Measurements from ENCODE around the gene SLC7A4. TPM values are rescaled to one million over a fixed set of nuclear protein-coding genes. Genes with fewer than 3 reads are reported as not detected.
"Not testable (repeated sequence)": the region's sequence is repeated elsewhere in the genome, so short reads cannot be mapped to it uniquely, and the experiment has no call there.

SLC7A4 gene
- total RNA-seq, 1 donor from 2014 or later, result not detected

DNA sequence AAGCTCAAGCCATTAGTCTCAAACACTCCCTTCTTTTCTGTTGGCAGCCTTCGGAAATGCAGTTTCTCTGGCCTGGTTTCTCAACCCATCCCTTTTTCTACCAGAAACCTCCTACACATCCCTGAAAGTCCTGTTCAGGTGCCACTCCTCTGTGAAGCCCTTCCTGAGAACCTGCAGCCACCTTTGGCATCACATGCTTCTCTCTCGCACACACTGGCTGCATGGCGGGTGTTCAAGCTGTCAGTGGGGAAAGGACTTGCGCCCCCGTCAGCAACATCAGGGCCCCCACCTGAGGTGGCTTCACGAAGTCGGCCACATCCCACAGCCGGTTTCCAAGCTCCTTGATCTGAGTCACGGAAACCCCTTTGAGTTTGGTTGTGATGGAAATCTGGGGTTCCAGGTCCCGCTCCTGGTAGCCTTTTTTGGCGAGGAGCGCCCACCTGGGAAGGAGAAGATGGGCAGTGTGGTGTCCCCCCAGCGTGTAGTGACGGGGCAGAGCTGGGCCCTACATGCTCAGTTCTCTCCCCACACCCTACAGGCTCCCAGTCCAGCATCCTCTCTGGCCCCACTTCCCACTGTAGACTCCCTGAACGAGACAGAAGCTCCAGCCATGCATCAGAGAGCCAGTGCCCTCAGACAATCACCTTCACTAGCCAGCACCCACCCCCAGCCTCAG is 11.6 kb upstream of the SLC7A4 start:
- intact Hi-C loops (cut with micrococcal nuclease), result no loop called here

DNA sequence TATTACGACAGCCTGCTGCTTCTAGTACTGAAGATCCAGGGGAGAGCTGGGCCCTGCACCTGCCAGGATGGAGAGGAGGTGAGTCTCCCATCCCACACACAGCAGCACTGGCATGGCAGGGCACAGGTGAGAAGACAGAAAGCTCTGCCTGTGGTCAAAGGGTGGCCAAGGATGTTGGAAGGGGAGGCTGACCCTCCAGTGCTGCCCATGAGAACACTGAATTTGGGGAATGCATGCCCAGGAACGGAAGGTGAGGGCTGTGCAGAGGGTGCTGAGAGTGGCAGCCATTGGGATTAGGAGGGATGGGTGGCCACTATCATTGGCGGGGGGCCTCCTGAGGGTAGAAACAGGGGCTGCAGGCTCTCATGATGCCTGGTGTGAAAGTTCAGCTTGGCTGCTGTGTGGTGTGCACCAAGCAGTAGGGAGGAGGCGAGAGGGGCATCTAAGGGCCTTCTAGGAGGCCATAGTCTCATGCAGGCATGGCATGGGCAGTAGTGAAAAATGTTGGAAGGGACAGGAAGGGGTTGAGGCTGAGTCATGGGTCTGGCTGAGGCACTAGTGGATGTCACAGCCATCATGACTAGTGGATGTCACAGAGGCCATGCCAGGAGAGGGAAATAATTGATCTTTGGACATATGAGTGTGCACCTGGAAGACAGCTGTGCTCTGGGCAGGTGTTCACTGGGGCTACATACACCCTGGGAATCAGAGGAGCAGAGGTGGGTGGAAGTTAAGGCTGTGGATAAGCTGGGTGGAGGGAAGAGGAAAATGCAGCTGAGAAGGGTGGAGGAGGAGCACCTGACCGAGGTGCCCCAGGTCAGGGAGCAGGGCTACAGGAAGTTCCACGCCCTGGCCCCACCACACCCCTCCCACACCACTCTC is 10.9 kb upstream of the SLC7A4 start:
- intact Hi-C loops (cut with micrococcal nuclease), result no loop called here

DNA sequence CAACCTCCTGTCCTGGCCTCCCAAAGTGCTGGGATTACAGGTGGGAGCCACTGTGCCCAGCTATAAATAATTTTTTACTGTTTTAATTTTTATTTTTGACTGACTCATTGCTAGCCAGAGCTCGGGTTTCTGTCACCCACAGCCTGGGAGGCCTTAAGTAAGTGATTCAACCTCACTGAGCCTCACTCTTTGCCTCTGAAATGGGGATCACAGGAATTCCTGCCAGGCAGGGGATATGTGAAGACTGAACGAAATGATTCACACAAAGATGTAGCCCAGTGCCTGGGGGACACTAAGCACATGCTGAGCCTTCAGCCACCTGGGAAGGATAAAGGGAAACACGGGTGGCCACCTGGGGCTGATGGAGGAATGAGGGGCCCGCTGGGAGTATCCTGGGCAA is 9.6 kb upstream of the SLC7A4 start:
- intact Hi-C loops (cut with micrococcal nuclease), result no loop called here

DNA sequence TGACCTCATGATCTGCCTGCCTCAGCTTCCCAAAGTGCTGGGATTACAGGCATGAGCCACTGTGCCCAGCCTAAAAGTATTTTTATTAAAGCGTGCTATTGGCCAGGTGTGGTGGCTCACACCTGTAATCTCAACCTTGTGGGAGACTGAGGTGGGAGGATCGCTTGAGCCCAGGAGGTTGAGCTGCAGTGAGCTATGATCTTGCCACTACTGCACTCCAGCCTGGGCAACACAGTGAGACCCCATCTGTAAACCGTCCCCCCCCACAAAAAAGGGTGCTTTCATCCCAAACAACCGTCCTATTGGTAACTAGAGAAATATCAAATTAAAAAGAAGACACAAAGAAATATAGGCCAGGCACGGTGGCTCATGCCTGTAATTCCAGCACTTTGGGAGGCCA is 6.8 kb upstream of the SLC7A4 start:
- intact Hi-C loops (cut with micrococcal nuclease), result not testable (repeated sequence)

DNA sequence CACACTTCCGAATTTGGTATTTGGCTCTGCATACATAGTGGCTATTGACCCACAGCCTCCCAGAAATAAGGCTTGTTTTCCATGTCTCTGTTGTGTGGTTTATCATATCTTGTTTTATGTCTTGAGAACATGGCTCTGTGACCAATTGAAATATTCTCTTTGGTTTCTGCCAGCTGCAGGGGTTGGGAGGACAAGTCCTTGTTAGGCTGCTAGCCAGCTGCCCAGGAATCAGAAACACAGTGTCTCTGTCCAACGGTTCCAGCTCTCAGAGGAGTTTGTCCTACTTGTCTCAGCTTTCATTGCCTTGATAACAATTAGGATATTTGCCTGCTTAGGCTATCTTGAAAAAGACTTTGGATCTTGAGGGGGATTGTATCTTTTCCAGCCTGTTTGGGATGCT is 6.0 kb upstream of the SLC7A4 start:
- intact Hi-C loops (cut with micrococcal nuclease), result no loop called here

DNA sequence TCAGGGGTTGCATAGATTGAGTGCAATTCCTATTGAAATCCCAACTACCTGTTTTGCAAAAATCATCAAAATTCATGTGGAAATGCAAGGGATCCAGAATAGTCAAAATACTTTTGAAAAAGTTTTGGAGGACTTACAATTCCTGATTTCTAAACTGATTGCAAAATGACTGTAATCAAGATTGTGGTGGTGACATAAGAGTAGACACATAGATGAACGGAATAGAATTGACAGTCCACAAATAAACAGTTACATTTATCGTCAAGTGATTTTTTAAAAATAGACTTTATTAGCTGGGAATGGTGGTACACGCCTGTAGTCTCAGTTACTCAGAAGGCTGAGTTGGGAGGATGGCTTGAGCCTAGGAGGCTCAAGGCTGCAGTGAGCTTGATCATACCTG is 2.6 kb upstream of the SLC7A4 start:
- intact Hi-C loops (cut with micrococcal nuclease), result no loop called here

DNA sequence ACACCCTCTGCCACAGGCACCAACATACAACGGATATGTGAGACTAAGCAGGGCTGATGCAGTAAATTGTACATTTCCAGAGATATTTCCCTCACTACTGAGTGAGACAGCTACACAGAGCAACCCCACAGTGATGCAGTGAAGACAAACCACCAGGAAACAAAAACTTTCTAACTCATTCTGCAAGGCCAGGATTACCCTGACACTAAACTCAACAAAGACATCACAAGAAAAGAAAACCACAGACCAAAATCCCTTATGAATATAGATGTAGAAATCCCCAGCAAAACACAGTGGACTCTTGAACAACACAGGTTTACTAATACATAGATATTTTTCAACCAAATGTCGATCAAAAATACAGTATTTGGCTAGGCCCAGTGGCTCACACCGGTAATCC is 1.5 kb upstream of the SLC7A4 start:
- intact Hi-C loops (cut with micrococcal nuclease), result no loop called here

DNA sequence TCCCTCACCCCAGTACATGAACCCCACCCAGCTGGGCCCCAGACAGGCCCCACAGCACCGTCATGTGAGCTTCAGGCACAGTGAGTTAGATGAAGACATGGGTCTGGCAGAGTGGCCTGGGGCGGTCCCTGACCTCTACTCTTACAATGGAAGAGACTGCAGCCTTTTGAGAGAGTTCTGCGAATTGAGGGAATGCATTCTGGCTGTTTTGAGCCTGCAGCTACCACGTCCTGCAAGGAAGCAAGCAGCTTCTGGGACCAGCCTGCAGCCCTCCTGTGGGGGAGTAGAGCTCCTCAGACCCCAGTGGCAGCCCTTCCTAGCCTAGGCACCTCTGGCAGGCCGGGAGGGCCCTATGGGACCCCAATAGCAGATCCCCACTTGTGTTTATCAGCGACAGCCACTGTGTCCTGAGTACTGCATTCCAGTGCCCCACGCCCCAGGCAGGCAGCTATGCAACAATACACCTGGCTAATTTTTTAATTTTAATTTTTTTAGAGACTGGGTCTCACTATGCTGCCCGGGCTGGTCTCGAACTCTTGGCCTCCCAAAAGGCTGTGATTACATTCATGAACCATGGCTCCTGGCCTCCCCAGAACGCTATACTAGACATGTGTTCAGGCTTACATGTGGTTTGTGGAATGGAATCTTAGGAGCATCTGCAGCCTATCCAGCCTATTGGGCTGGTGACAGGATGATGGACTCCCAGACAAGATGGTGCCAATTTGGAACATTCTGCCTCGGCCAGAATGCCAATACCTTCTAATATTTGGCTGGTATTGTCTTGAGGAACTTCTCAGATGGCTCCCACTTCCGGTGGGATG is 717 bp upstream of the SLC7A4 start:
- intact Hi-C loops (cut with micrococcal nuclease), result no loop called here

DNA sequence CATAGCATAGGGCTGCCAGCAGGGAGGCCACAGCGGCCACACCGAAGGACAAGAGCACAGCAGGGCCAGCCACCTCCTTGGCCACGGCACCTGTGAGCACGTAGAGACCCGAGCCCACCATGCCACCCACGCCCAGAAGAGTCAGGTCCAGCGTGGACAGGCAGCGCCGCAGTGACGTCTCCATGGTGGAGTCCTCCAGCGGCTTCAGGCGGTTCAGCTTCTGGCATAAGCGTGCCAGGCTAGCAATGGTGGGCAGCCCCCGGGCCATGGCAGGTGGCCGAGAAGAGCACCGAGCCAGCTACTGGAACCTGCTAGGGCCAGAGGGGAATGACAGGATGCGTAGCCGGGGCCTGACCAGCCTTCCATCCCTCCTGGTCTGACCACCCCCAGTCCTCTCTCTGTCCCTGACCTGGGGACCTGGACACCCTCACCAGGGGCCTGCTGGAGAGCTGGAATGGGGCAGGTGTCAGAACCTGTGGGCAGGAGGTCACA is 770 bp downstream of the SLC7A4 start:
- intact Hi-C loops (cut with micrococcal nuclease), result no loop called here

DNA sequence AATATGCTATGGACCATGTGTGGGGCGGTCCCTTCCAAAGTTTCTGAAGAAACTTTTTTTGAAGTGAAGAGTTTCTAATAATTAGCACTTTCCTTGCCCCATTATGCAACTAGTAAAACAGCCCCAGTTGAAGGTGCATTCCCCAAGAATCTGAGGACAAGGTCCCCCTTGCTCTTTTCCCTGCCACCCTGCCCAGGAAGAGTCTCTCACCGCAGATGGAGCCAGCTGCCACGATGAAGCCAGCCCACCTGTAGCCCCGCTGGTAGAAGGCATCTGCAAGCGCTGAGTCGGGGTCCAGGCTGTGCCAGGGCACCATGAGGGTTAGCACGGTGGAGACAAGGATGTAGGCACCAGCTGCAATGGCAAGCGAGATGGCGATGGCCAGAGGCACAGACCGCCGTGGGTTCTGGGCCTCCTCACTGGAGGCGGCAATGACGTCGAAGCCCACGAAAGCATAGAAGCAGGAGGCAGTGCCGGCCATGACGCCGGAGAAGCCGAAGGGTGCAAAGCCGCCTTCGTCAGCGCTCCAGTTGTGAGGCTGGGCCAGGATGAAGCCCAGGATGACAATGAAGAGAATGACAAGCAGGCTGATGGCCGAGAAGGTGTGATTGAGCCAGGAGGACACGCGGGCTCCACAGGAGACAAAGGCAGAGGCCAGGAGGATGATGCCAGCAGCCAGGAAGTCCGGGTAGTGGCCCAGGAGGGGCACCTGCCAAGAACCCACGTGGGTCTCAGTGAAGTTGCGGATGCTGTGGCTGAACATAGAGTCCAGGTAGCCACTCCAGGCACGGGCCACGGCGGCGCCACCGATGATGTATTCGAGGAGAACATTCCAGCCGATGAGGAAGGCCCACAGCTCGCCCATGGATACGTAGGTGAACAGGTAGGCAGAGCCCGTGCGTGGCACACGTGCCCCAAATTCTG is 1.5 kb downstream of the SLC7A4 start:
- intact Hi-C loops (cut with micrococcal nuclease), result no loop called here

DNA sequence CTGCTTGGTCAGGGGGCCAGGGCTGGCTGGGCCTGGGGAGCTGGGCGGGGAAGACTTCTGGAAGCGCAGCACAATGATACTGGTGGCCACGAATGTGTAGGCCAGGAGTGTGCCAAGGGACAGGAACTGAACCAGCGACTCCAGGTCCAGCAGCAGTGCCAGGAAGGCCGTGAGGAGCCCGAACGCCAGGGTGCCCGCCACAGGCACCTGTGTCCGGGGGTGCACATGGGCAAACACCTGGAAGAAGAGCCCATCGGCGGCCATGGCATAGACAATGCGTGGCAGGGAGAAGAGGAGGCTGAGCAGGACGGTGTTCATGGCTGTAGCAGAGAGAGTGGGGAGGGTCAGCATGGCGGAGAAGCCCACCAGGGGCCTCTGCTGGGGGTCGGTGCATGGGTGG is 2.3 kb downstream of the SLC7A4 start:
- intact Hi-C loops (cut with micrococcal nuclease), result no loop called here

DNA sequence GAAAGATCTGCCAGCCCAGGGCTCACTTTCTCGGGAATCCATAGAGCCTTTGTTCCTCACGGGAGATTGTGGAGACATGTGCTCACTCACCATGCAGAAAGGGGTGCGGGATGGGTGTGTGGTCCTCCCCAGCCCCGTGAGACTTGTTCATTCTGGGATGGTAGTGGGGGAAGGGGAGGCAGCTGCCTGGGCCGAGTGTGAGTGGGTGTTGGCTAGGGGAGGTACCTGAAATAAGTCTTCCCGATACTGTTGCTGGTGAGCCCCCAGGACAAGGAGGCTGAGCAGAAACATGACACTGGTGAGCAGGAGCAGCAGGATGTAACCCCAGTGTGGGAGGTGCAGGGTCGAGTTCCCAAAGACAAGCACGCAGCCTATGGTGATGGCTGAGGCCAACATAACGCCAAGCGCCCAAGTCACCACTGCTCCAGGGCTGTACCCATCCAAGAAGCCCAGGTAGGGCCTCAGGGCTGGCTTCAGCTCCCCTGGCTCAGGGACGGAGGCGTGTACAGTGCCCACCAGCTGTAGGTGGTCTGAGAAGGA is 2.8 kb downstream of the SLC7A4 start:
- intact Hi-C loops (cut with micrococcal nuclease), result no loop called here

DNA sequence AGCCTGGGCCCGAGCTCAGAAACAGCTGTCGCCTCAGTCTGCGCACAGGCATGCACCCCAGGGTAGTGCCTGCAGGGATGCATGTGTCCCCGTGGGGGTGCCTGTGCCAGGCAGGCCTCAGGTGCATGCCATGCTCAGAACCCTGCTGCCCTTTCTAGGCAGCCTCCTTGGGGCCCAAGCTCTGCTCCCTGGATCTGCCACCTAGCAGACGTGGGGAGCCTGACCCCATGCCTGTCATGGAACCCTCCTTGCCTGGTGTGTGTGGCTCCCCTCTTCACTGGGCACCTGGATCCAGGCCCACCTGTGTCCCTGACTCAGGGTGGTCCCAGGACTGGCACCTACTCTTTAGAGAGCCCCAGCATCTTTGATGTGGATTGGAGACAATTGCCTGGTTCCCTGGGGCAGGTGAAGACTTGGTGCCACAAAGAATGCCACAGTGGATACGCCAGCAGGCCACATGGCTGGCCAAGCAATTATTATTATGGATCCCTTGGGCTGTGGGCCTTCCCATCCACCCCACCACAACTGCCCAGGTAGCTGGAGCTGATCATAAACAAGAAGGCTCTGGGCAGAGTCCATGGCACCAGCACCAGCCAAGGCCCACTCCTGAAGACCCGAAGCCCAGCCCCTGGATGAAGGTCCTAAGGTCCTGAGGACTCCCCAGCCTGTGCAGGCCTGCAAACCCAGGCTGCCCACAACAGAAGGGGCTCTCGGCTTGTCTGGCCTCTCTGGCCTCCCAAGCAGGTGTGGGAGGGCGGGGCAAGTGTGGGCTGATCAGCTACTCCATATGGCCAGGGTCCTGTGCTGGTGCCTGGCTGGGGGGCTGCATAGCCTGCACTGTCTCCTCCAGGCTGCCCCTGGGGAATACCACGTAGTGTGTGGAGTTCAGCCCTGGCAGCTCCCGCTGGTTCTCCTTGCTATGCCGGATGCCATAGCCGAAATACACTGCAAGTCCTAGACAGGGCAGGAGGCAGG is 3.8 kb downstream of the SLC7A4 start:
- intact Hi-C loops (cut with micrococcal nuclease), result no loop called here

DNA sequence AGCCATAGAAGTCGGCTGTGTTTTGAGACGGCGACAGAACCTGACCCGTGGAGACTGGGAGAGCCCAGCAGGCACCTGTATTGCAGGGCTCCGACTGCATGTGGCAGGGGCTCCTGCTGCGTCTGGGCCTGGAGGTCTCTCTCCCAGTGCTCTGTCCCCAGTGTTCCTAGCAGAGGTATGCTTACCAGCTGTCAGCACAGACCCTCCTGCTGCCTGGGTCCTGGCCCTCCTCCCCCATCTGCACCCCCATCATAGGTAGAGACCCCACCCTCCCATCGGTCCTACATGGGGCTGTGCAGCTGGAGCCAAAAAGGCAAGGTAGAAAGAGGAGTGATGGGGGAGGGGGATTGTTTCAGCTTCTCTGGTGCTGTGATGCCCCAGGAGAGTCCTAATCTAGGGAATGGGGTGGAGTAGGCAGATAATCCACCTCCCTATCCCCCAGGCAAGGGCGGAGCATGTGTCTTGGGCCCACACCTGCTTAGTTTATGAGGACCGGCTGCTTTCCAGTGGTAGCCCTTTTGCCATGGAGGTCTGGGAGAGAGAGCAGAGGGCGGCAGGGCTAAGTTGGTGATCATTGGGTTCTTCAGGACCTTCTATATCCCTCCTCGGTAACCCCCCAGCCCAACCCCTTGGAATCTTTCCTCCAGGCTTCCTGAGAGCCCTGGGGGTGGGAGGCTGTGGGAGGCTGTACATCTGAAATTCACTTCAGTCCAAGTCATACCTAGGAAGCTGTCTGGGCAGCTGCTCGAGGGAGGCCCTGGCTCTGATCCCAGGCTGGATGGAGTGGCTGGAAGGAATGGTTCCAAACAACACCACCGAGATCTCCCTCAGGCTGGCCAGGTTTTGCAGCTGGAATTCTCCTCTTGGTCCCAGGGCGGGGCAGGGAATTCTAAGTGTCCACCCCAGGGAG is 5.3 kb downstream of the SLC7A4 start:
- intact Hi-C loops (cut with micrococcal nuclease), result no loop called here

DNA sequence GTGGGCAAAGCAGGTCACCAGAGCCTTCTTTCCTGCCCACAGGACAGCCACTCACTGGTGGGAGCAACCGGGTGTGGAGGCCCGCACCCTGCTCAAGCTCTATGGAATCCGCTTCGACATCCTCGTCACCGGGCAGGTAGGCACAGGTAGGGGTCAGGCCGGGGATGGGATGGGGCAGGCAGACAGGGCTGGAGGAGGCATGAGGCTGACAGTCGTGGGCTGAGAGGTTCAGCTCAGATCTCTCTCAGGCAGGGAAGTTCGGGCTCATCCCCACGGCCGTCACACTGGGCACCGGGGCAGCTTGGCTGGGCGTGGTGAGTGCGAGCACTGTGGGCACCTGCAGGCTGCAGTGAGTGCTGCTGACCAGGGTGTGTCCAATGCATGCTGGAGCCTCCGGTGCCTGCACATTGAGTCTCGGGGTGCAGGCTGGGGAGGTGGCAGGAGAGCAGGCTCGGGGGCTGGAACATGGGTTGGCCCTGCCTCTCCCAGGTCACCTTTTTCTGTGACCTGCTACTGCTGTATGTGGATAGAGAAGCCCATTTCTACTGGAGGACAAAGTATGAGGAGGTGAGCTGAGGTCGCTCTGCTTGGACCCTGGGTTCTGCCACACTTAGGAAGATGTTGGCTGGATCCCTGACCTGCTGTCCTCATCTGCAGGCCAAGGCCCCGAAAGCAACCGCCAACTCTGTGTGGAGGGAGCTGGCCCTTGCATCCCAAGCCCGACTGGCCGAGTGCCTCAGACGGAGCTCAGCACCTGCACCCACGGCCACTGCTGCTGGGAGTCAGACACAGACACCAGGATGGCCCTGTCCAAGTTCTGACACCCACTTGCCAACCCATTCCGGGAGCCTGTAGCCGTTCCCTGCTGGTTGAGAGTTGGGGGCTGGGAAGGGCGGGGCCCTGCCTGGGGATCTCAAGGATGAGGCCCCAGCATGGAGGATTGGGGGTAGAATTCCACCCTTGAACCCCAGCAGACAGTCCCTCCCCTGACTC is 6.3 kb downstream of the SLC7A4 start:
- intact Hi-C loops (cut with micrococcal nuclease), result no loop called here

DNA sequence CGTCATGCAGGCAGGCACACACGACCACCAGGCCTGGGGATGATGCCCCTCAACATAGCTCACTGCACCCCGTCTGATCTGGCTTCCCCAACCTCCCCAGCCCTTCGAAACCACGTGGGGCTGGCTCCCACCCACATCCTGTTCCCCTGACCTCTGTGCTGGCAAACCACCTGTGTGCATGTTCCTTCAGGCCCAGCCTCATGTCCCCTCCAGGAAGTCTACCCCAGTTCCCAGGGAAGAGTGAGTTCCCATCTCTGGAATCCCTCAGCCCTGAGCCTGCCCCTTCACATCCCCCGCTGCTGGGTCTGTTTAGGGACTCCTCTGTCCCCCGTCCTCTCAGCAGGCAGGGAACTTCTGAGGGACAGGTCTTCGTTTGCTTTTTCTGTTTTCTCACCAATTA is 7.1 kb downstream of the SLC7A4 start:
- intact Hi-C loops (cut with micrococcal nuclease), result no loop called here
